HG03571 (cell line): Measurements from ENCODE around the gene ZNHIT2.

Experiments
- ATAC-seq: cut with Tn5 transposase; IDR thresholded peaks from one replicate; pipeline ENCODE4 v1.9.1; 2021; ENCODE audit not compliant: unreplicated experiment

The ZNHIT2 gene

GRCh38 chr11:65134240-65134951, 16.9 kb upstream of the ZNHIT2 start, which contains the start of gene SYVN1:
TSS of gene SYVN1 (minus strand) at chr11:65134519. CDS start at chr11:65133601, 918 bp downstream.
- peak; percentile 43 for ATAC-seq

GRCh38 chr11:65133724-65134123, 16.2 kb upstream of the ZNHIT2 start:
- no peak for ATAC-seq

GRCh38 chr11:65132988-65133700, 15.6 kb upstream of the ZNHIT2 start:
- ATAC-seq = no peak

GRCh38 chr11:65132238-65132987, 14.9 kb upstream of the ZNHIT2 start:
- peak; percentile 35 for ATAC-seq

- no peak for ATAC-seq
Measured at GRCh38 chr11:65131895-65132237, 14.4 kb upstream of the ZNHIT2 start.

GRCh38 chr11:65131417-65131776, 13.9 kb upstream of the ZNHIT2 start:
- ATAC-seq = no peak

- no peak for ATAC-seq
Measured at GRCh38 chr11:65130631-65131416, 13.3 kb upstream of the ZNHIT2 start.

- no peak for ATAC-seq
Measured at GRCh38 chr11:65129649-65130441, 12.3 kb upstream of the ZNHIT2 start.

GRCh38 chr11:65128182-65129145, 11.0 kb upstream of the ZNHIT2 start:
- no peak for ATAC-seq

GRCh38 chr11:65127473-65128181, 10.1 kb upstream of the ZNHIT2 start:
- ATAC-seq = no peak

- ATAC-seq = no peak
Measured at GRCh38 chr11:65126624-65127274, 9.2 kb upstream of the ZNHIT2 start.

GRCh38 chr11:65125197-65126056, 7.9 kb upstream of the ZNHIT2 start:
- ATAC-seq = no peak

GRCh38 chr11:65124480-65125196, 7.1 kb upstream of the ZNHIT2 start:
- ATAC-seq = no peak

- peak; percentile 49 for ATAC-seq
Measured at GRCh38 chr11:65121865-65122696, 4.6 kb upstream of the ZNHIT2 start, which contains the start of the genes FAU and MRPL49. TSS of gene FAU (minus strand) at chr11:65122134. CDS start at chr11:65121813, 321 bp downstream. TSS of gene MRPL49 (plus strand) at chr11:65122321. CDS start at chr11:65122347, 26 bp downstream.

GRCh38 chr11:65121447-65121864, 4.0 kb upstream of the ZNHIT2 start:
- ATAC-seq = no peak
